Measurements from ENCODE around the gene GPR78.
"Not testable (repeated sequence)": the region's sequence is repeated elsewhere in the genome, so short reads cannot be mapped to it uniquely, and the experiment has no call there.

DNA sequence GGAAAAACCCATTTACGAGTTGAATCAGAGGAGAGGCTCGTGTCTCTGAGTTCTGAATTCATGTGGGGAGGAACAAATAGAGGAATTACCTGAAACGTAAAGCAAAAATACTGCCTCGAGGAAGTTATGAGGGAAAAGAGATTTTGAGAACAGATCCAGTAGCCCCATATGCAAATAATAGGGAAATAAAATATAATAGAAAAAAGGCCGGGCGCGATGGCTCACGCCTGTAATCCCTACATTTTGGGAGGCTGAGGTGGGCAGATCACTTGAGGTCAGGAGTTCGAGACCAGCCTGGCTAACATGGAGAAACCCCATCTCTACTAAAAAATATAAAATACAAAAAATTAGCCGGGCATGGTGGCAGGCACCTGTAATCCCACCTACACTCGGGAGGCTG is 54.6 kb downstream of the GPR78 start:
- TF ChIP-seq, protein P1, sequence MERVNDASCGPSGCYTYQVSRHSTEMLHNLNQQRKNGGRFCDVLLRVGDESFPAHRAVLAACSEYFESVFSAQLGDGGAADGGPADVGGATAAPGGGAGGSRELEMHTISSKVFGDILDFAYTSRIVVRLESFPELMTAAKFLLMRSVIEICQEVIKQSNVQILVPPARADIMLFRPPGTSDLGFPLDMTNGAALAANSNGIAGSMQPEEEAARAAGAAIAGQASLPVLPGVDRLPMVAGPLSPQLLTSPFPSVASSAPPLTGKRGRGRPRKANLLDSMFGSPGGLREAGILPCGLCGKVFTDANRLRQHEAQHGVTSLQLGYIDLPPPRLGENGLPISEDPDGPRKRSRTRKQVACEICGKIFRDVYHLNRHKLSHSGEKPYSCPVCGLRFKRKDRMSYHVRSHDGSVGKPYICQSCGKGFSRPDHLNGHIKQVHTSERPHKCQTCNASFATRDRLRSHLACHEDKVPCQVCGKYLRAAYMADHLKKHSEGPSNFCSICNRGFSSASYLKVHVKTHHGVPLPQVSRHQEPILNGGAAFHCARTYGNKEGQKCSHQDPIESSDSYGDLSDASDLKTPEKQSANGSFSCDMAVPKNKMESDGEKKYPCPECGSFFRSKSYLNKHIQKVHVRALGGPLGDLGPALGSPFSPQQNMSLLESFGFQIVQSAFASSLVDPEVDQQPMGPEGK (CRISPR knock-in tag; IDR thresholded peaks at IDR 0.05; ENCODE audit: borderline replicate concordance): not testable (repeated sequence)
- not testable (repeated sequence) for TF ChIP-seq TCF4 (CRISPR knock-in tag; IDR thresholded peaks at IDR 0.05; ENCODE audit: borderline replicate concordance); ZFP30 (CRISPR knock-in tag; IDR thresholded peaks at IDR 0.05); ZNF70 (CRISPR knock-in tag; IDR thresholded peaks at IDR 0.05); ZFP3 (CRISPR knock-in tag; IDR thresholded peaks at IDR 0.05)
- TF ChIP-seq, protein P2, sequence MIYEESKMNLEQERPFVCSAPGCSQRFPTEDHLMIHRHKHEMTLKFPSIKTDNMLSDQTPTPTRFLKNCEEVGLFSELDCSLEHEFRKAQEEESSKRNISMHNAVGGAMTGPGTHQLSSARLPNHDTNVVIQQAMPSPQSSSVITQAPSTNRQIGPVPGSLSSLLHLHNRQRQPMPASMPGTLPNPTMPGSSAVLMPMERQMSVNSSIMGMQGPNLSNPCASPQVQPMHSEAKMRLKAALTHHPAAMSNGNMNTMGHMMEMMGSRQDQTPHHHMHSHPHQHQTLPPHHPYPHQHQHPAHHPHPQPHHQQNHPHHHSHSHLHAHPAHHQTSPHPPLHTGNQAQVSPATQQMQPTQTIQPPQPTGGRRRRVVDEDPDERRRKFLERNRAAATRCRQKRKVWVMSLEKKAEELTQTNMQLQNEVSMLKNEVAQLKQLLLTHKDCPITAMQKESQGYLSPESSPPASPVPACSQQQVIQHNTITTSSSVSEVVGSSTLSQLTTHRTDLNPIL (CRISPR knock-in tag; IDR thresholded peaks at IDR 0.05; ENCODE audit: low read depth): not testable (repeated sequence)
- TF ChIP-seq, protein P3, sequence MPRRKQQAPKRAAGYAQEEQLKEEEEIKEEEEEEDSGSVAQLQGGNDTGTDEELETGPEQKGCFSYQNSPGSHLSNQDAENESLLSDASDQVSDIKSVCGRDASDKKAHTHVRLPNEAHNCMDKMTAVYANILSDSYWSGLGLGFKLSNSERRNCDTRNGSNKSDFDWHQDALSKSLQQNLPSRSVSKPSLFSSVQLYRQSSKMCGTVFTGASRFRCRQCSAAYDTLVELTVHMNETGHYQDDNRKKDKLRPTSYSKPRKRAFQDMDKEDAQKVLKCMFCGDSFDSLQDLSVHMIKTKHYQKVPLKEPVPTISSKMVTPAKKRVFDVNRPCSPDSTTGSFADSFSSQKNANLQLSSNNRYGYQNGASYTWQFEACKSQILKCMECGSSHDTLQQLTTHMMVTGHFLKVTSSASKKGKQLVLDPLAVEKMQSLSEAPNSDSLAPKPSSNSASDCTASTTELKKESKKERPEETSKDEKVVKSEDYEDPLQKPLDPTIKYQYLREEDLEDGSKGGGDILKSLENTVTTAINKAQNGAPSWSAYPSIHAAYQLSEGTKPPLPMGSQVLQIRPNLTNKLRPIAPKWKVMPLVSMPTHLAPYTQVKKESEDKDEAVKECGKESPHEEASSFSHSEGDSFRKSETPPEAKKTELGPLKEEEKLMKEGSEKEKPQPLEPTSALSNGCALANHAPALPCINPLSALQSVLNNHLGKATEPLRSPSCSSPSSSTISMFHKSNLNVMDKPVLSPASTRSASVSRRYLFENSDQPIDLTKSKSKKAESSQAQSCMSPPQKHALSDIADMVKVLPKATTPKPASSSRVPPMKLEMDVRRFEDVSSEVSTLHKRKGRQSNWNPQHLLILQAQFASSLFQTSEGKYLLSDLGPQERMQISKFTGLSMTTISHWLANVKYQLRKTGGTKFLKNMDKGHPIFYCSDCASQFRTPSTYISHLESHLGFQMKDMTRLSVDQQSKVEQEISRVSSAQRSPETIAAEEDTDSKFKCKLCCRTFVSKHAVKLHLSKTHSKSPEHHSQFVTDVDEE (CRISPR knock-in tag; IDR thresholded peaks at IDR 0.05): not testable (repeated sequence)
